Measurements from ENCODE around the gene IKZF3.
"Not testable (repeated sequence)": the region's sequence is repeated elsewhere in the genome, so short reads cannot be mapped to it uniquely, and the experiment has no call there.

Gene IKZF3

GRCh38 chr17:39775031-39775430 lies 89.1 kb downstream of the IKZF3 start:
- FAIRE-seq = peak; percentile 52
- TF ChIP-seq PAX5 (IDR thresholded peaks at IDR 0.05; ENCODE audit: insufficient read depth, low read length, severe bottlenecking) = no peak
- no peak for TF ChIP-seq POLR2AphosphoS5 (IDR thresholded peaks at IDR 0.05; ENCODE audit: low read depth, low read length)
- TF ChIP-seq SPI1 (IDR thresholded peaks at IDR 0.05; ENCODE audit: low read depth, low read length) = no peak
- TF ChIP-seq TAF1 (IDR thresholded peaks at IDR 0.05; ENCODE audit: low read depth, low read length) = no peak
- TF ChIP-seq POU2F2 (IDR thresholded peaks at IDR 0.05; ENCODE audit: low read depth, low read length) = no peak
- no peak; the same call in 1 of the 2 replicates for TF ChIP-seq POLR2A (IDR thresholded peaks at IDR 0.05; ENCODE audit: low read depth, low read length)
- no peak for DNase-seq (ENCODE audit: insufficient read length, low spot score)

DNA sequence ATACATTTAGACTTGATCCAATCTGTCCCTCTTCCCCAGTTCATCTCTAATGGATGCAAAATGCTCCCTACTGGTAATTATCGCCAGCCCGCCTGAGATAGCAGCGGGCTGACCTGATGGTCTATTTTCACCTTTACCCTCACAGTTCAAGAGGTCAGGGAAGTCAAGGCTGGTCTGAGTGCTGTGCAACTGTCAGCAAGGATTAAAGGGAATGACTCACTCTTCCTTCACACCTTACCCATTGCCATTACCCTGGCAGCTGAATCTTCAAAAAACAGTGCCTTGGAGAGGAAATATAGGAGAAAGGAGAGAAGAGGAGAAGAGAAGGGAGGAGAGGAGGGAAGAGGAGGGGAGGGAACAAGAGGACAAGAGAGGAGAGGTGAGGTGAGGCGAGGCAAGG lies 90.1 kb downstream of the IKZF3 start:
- peak; percentile 77 for FAIRE-seq
- DNase-seq (ENCODE audit: insufficient read length, low spot score) = no peak
- TF ChIP-seq TAF1 (IDR thresholded peaks at IDR 0.05; ENCODE audit: low read depth, low read length) = no peak
- TF ChIP-seq POU2F2 (IDR thresholded peaks at IDR 0.05; ENCODE audit: low read depth, low read length) = no peak
- TF ChIP-seq PAX5 (IDR thresholded peaks at IDR 0.05; ENCODE audit: insufficient read depth, low read length, severe bottlenecking) = no peak
- TF ChIP-seq SPI1 (IDR thresholded peaks at IDR 0.05; ENCODE audit: low read depth, low read length) = no peak
- TF ChIP-seq POLR2AphosphoS5 (IDR thresholded peaks at IDR 0.05; ENCODE audit: low read depth, low read length) = no peak
- no peak for TF ChIP-seq POLR2A (IDR thresholded peaks at IDR 0.05; ENCODE audit: low read depth, low read length)

- DNase-seq (ENCODE audit: insufficient read length, low spot score) (no peak), FAIRE-seq (peak; percentile 43)
- TF ChIP-seq SPI1 (IDR thresholded peaks at IDR 0.05; ENCODE audit: low read depth, low read length) (no peak), POU2F2 (IDR thresholded peaks at IDR 0.05; ENCODE audit: low read depth, low read length) (no peak), POLR2AphosphoS5 (IDR thresholded peaks at IDR 0.05; ENCODE audit: low read depth, low read length) (no peak), PAX5 (IDR thresholded peaks at IDR 0.05; ENCODE audit: insufficient read depth, low read length, severe bottlenecking) (no peak), TAF1 (IDR thresholded peaks at IDR 0.05; ENCODE audit: low read depth, low read length) (no peak), POLR2A (IDR thresholded peaks at IDR 0.05; ENCODE audit: low read depth, low read length) (no peak)
These were observed 90.9 kb downstream of the IKZF3 start for GRCh38 chr17:39772987-39773934.

GRCh38 chr17:39772415-39772814 lies 91.7 kb downstream of the IKZF3 start:
- TF ChIP-seq POLR2A (IDR thresholded peaks at IDR 0.05; ENCODE audit: low read depth, low read length) (no peak), POU2F2 (IDR thresholded peaks at IDR 0.05; ENCODE audit: low read depth, low read length) (no peak), POLR2AphosphoS5 (IDR thresholded peaks at IDR 0.05; ENCODE audit: low read depth, low read length) (no peak), PAX5 (IDR thresholded peaks at IDR 0.05; ENCODE audit: insufficient read depth, low read length, severe bottlenecking) (no peak), SPI1 (IDR thresholded peaks at IDR 0.05; ENCODE audit: low read depth, low read length) (0 out of 2 replicates have a peak, but pooled peaks have one; percentile 14), TAF1 (IDR thresholded peaks at IDR 0.05; ENCODE audit: low read depth, low read length) (no peak)
- peak; percentile 5 for FAIRE-seq
- DNase-seq (ENCODE audit: insufficient read length, low spot score) = no peak

DNA sequence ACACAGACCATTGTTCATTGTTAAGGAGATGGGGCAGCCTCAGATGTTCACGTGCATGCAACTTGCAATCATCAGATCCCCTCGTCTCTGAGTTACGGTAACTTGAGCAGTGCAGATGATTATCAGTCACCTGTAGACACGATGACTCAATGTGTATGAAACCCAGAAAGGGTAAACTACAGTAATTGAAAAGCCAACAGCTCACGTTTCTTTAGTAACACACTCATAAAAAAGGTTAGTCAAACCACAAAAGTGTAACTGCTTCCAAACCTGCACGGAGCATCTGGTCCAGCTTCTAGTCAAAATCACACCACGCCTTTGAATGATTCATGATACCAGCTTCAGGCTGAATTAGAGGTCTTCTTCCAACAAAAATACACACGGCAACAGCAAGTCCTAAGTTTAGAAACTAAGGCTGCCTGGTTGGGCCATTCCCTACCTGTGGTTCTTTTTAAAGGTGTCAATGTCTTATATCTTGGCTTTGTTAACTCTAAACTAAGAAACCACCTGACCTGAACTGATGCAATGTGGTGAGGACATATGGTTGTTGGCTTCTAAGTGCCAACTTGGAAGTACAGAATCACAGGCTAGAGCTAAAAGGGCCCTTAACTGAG lies 94.0 kb downstream of the IKZF3 start:
- FAIRE-seq = peak; percentile 99

GRCh38 chr17:39767147-39767546 lies 97.0 kb downstream of the IKZF3 start:
- no peak for DNase-seq (ENCODE audit: insufficient read length, low spot score)
- FAIRE-seq = peak; percentile 87
- TF ChIP-seq SPI1 (IDR thresholded peaks at IDR 0.05; ENCODE audit: low read depth, low read length) = peak; percentile 41; the same call in 1 of the 2 replicates
- TF ChIP-seq POLR2A (IDR thresholded peaks at IDR 0.05; ENCODE audit: low read depth, low read length) = peak; percentile 28; the same call in 1 of the 2 replicates
- no peak for TF ChIP-seq TAF1 (IDR thresholded peaks at IDR 0.05; ENCODE audit: low read depth, low read length)
- no peak for TF ChIP-seq POLR2AphosphoS5 (IDR thresholded peaks at IDR 0.05; ENCODE audit: low read depth, low read length)
- no peak for TF ChIP-seq PAX5 (IDR thresholded peaks at IDR 0.05; ENCODE audit: insufficient read depth, low read length, severe bottlenecking)
- no peak for TF ChIP-seq POU2F2 (IDR thresholded peaks at IDR 0.05; ENCODE audit: low read depth, low read length)

More for the DNA sequence above, 94.0 kb downstream of the IKZF3 start:
- no peak for DNase-seq (ENCODE audit: insufficient read length, low spot score)
- TF ChIP-seq POLR2AphosphoS5 (IDR thresholded peaks at IDR 0.05; ENCODE audit: low read depth, low read length) = peak; percentile 69; the same call in 1 of the 2 replicates
- no peak for TF ChIP-seq TAF1 (IDR thresholded peaks at IDR 0.05; ENCODE audit: low read depth, low read length)
- TF ChIP-seq SPI1 (IDR thresholded peaks at IDR 0.05; ENCODE audit: low read depth, low read length) = no peak
- TF ChIP-seq PAX5 (IDR thresholded peaks at IDR 0.05; ENCODE audit: insufficient read depth, low read length, severe bottlenecking) = peak; percentile 57

DNA sequence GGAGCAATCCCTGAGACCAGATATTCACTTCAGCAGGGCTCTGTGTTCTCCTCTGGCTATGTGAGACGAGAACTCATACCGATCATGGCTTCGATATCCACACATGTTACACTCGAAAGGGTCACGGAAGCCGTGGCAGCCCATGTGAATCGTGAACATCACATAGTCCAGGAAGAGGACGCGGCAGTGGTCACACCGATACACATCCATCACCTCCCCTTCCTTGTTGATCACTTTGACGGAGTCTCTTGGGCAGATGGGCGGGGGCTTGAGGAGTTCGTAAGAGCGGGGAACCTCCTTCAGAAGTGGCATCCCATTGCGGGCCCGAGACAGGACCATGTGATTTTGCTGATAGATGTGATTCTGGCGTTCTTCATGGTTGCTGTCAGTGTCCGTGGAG lies 98.3 kb downstream of the IKZF3 start:
- FAIRE-seq = no peak
- 0 out of 2 replicates have a peak, but pooled peaks have one; percentile 28 for TF ChIP-seq POLR2A (IDR thresholded peaks at IDR 0.05; ENCODE audit: low read depth, low read length)
- TF ChIP-seq TAF1 (IDR thresholded peaks at IDR 0.05; ENCODE audit: low read depth, low read length) = no peak
- TF ChIP-seq PAX5 (IDR thresholded peaks at IDR 0.05; ENCODE audit: insufficient read depth, low read length, severe bottlenecking) = no peak
- TF ChIP-seq POU2F2 (IDR thresholded peaks at IDR 0.05; ENCODE audit: low read depth, low read length) = 0 out of 2 replicates have a peak, but pooled peaks have one; percentile 32
- no peak for DNase-seq (ENCODE audit: insufficient read length, low spot score)

DNA sequence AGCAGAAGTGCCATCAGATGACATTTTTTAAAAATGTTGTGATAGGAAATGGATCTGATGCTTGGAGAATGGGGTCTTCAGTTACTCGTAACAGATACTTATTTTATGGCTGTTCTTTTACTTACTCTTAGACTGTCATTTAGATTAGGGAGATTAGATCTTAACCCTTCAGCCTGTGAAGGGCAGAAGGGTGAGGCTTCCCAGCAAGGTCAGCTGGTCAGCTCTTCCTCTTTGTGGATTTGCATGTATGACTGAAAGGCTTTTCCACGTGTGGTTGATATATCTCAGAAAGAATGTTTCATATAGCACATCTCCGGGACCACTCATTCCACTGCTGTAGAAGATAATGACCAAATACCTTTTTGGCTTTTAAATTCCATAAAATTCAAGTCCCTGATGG lies 98.9 kb downstream of the IKZF3 start:
- no peak for FAIRE-seq
- TF ChIP-seq POLR2A (IDR thresholded peaks at IDR 0.05; ENCODE audit: low read depth, low read length) = no peak
- no peak for TF ChIP-seq TAF1 (IDR thresholded peaks at IDR 0.05; ENCODE audit: low read depth, low read length)
- TF ChIP-seq PAX5 (IDR thresholded peaks at IDR 0.05; ENCODE audit: insufficient read depth, low read length, severe bottlenecking) = no peak
- no peak for TF ChIP-seq POLR2AphosphoS5 (IDR thresholded peaks at IDR 0.05; ENCODE audit: low read depth, low read length)
- peak; percentile 28; the same call in 1 of the 2 replicates for TF ChIP-seq SPI1 (IDR thresholded peaks at IDR 0.05; ENCODE audit: low read depth, low read length)
- TF ChIP-seq POU2F2 (IDR thresholded peaks at IDR 0.05; ENCODE audit: low read depth, low read length) = no peak
- DNase-seq (ENCODE audit: insufficient read length, low spot score) = no peak

DNA sequence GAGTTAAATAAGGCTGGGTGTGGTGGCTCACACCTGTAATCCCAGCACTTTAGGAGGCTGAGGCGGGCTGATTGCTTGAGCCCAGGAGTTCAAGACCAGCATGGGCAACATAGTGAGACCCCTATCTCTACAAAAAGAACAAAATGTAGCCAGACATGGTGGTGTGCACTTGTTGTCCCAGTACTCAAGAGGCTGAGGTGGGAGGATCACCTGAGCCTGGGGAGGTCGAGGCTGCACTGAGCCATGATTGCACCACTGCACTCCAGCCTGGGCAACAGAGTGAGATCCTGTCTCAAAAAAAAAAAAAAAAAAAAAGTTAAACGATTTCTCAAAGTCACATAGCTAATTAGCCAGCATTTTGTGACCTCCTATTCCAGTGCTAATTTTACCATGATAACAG lies 99.9 kb downstream of the IKZF3 start:
- not testable (repeated sequence) for FAIRE-seq; DNase-seq (ENCODE audit: insufficient read length, low spot score)

All from GM12891 (cell line).